Breast epithelium (tissue), 4 donors: Measurements from ENCODE around the gene SPATA12. TPM values are rescaled to one million over a fixed set of nuclear protein-coding genes. Genes with fewer than 3 reads are reported as not detected.

Experiments
- DNase-seq, 2 donors: peaks; one replicate each; pipeline ENCODE4 v3.0.0-alpha.2; 2019; ENCODE audit warnings: low spot score in 2 of 2
- H3K27ac ChIP-seq, 2 donors: fragments of 200-600 bp; sonication (generic) in 1 of 2; one replicate each; pipeline ENCODE4 v1.5.1; 2016 to 2019; ENCODE audit warnings: mild to moderate bottlenecking in 1 of 2
- H3K27me3 ChIP-seq, 2 donors: fragments of 200-600 bp; sonication (generic) in 1 of 2; one replicate each; pipeline versions ENCODE4 v1.5.1 to v1.6.0; 2017 to 2019; ENCODE audit warnings: control low read depth in 1 of 2, mild to moderate bottlenecking in 1 of 2
- H3K36me3 ChIP-seq: fragments of 200-600 bp; one replicate; pipeline ENCODE4 v1.5.1; 2019
- H3K4me1 ChIP-seq, 2 donors: fragments of 200-600 bp; sonication (generic); one replicate each; pipeline ENCODE4 v1.5.1; 2016 to 2019; ENCODE audit warnings: control low read depth in 1 of 2
- H3K4me3 ChIP-seq, 3 donors: fragments of 200-600 bp; sonication (generic); 1 replicate in 2 of 3; 2 replicates in 1 of 3; pipeline ENCODE4 v1.5.1; 2016 to 2019; ENCODE audit warnings: mild to moderate bottlenecking in 3 of 3, moderate library complexity in 2 of 3
- H3K9me3 ChIP-seq, 2 donors: fragments of 200-600 bp; sonication (generic) in 1 of 2; one replicate each; pipeline ENCODE4 v1.5.1; 2016 to 2019; ENCODE audit warnings: control low read depth in 1 of 2
- POLR2A ChIP-seq: fragments of 450-650 bp; IDR thresholded peaks from one replicate; pipeline ENCODE4 v1.6.1; 2016; ENCODE audit warnings: antibody characterized with exemption, mild to moderate bottlenecking, moderate library complexity
- POLR2AphosphoS5 ChIP-seq, 3 donors: sonication (generic); formaldehyde crosslinking; IDR thresholded peaks; one replicate each; pipeline ENCODE4 v1.6.1; 2017; ENCODE audit warnings: antibody characterized with exemption in 3 of 3
- intact Hi-C: fragments of 100-400 bp; cut with DNase I; formaldehyde crosslinking; loops from one replicate; pipeline ENCODE4 v1.15.1; 2023; ENCODE audit warnings: low total_unique reads
- total RNA-seq, 3 donors: library from RNA; depleted of rRNA; stranded (reverse); fragments of >200 nt; gene quantifications; one replicate each; pipeline ENCODE4 v1.1.0, GENCODE V29; 2016
- TF ChIP-seq, protein P1 (sequence below), 3 donors: fragments of 450-650 bp; IDR thresholded peaks; one replicate each; pipeline ENCODE4 v1.5.1; 2016 to 2017; ENCODE audit warnings: antibody characterized with exemption in 3 of 3, mild to moderate bottlenecking in 3 of 3, moderate library complexity in 3 of 3

SPATA12 gene
- total RNA-seq, 3 donors from 2014 or later = 0.29 TPM; not detected in 2

DNA sequence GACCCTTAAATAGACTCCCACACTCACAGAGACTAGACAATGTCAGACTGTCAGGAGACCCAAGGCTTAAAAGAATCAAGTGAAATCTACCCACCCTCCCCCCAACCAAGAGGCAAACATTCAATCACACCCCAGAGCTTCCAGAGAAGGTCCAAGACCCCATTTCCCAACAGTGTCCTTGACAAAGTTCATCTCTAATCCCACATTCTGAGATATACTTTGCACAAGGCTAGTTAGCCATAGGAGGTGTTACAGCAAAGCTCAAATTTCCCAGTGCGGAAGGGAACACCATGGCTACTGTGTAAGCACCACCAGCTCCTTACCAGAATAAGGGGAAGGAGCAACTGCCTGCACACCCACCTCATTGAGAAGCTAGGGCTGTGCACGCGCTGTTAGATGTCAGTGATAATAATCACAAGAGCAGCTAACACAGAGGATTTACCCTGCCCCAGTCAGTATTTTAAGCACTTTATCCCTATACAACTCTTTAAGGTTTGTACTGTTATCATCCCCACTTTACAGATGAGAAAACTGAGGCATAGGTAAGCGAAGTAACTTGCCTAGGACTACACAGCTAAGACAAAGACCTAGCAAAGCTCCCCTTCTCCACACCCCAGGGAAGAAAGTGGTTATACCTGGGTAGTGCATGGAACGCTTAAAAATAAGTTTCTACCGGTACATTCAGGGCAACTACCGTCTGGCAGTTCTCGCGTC is 17.3 kb downstream of the SPATA12 start:
- H3K4me1 ChIP-seq = no peaks in the 10 kb centered on the region
- H3K36me3 ChIP-seq = no peaks in the 10 kb centered on the region
- no peak for DNase-seq
- H3K27ac ChIP-seq = peak overlapping the region; percentile 76 to 78
- H3K9me3 ChIP-seq = no peaks in the 10 kb centered on the region
- TF ChIP-seq, protein P1, sequence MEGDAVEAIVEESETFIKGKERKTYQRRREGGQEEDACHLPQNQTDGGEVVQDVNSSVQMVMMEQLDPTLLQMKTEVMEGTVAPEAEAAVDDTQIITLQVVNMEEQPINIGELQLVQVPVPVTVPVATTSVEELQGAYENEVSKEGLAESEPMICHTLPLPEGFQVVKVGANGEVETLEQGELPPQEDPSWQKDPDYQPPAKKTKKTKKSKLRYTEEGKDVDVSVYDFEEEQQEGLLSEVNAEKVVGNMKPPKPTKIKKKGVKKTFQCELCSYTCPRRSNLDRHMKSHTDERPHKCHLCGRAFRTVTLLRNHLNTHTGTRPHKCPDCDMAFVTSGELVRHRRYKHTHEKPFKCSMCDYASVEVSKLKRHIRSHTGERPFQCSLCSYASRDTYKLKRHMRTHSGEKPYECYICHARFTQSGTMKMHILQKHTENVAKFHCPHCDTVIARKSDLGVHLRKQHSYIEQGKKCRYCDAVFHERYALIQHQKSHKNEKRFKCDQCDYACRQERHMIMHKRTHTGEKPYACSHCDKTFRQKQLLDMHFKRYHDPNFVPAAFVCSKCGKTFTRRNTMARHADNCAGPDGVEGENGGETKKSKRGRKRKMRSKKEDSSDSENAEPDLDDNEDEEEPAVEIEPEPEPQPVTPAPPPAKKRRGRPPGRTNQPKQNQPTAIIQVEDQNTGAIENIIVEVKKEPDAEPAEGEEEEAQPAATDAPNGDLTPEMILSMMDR (IDR thresholded peaks at IDR 0.05) = no peak
- no peak for TF ChIP-seq POLR2AphosphoS5 (IDR thresholded peaks at IDR 0.05)
- TF ChIP-seq POLR2A = no peak
- intact Hi-C loops = loop anchor here (10.0 kb wide), 1 partner anchor 63 kb away; no protein-coding TSS in a partner anchor
- H3K27me3 ChIP-seq = no peaks in the 10 kb centered on the region
- peak overlapping the region; percentile 84 to 86 (median 85) for H3K4me3 ChIP-seq

DNA sequence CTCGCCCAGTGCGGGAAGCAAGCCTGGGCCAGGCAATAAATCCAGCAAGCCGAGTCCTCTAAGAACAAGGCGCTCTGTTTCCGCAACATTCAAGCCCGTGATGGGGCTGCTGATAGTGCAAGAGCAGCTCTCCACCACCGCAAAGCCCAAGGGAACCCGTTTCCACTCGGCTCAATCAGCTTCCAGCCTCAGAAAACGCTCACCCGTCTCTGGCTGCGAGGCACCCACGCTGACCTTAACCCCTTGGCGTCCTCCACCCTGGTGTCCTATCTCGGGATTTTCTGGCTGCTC is 17.8 kb downstream of the SPATA12 start:
- Histone ChIP-seq H3K27ac (peak overlapping the region; percentile 76 to 78), H3K36me3 (no peaks in the 10 kb centered on the region), H3K27me3 (no peaks in the 10 kb centered on the region), H3K4me1 (no peaks in the 10 kb centered on the region), H3K9me3 (no peaks in the 10 kb centered on the region), H3K4me3 (peak overlapping the region; percentile 84 to 86 (median 85))
- TF ChIP-seq, protein P1 (IDR thresholded peaks at IDR 0.05) = no peak
- TF ChIP-seq POLR2AphosphoS5 (IDR thresholded peaks at IDR 0.05) = peak in 1 of 3 donors; percentile 39
- DNase-seq = peak; percentile 55 to 66
- intact Hi-C loops = loop anchor here (10.0 kb wide), 1 partner anchor 63 kb away; no protein-coding TSS in a partner anchor

DNA sequence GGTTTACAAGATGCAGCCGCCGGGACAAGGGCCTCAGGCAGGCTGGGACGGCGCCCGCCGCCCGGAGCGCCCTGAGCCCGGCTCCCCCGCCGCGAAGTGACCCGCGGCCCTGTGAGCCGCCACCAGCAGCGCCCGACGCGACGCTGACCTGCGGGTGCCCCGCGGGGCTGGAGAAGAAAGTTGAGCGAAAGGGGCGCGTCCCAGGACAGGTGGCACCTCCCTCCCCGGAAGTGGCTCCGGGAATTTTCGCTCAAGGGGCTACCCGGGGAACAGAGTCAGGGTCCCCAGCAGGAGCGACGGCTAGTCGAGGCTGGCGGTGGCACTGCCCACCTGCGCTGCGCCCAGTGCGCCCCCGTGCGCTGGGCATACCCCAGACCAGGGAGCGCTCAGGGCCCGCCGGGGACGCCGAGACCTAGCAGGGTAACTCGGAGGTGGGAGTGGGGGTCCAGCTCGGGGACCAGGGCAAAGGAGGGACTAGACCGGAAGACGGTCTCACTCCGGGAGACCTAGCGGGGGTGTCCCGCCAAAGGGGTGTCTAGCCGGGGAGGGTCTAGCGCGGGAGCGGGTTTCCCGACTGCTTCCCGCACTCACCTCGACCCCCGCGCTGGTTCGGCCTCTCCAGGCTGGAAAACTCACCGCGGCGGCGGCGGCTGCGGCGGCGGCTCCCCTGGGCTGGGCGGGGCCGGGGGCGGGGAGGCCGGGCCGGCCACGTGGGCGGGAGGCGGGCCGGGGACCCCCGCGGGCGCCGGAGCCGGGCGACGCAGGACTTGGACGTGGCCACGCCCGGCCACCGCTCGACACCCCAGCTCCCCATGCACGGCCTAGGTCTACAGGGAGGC is 18.4 kb downstream of the SPATA12 start:
- DNase-seq = peak; percentile 29 to 59
- no peaks in the 10 kb centered on the region for H3K4me1 ChIP-seq
- H3K27me3 ChIP-seq = no peaks in the 10 kb centered on the region
- TF ChIP-seq POLR2A = no peak
- TF ChIP-seq, protein P1 (IDR thresholded peaks at IDR 0.05) = no peak
- no peak for TF ChIP-seq POLR2AphosphoS5 (IDR thresholded peaks at IDR 0.05)
- H3K27ac ChIP-seq = peak overlapping the region; percentile 76 to 78
- H3K36me3 ChIP-seq = no peaks in the 10 kb centered on the region
- peak overlapping the region; percentile 84 to 86 (median 85) for H3K4me3 ChIP-seq
- no peaks in the 10 kb centered on the region for H3K9me3 ChIP-seq
- intact Hi-C loops = loop anchor here (10.0 kb wide), 1 partner anchor 64 kb away; no protein-coding TSS in a partner anchor

DNA sequence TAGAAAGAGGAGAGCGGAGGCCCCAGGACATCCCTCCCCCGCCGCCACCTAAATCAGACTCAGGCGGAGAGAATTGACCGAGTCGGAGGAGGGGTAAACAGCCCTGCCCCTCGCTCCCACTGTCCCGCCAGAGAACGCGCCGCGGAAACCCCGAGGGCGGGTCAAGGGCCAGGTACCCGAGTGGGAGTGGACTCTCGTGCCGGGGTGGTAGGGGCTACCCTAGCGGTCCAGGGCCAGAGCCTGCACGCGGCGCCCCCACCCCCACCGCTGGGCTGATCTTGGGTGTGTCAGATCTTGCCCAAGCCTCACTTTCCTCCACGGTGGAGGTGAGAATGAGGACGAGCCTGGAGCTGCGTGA is 19.0 kb downstream of the SPATA12 start:
- no peaks in the 10 kb centered on the region for H3K9me3 ChIP-seq
- peak in 1 of 2 donors; percentile 54 for DNase-seq
- peak overlapping the region; percentile 84 to 86 (median 85) for H3K4me3 ChIP-seq
- H3K4me1 ChIP-seq = no peaks in the 10 kb centered on the region
- no peaks in the 10 kb centered on the region for H3K27me3 ChIP-seq
- intact Hi-C loops = loop anchor here (10.0 kb wide), 1 partner anchor 65 kb away; no protein-coding TSS in a partner anchor
- TF ChIP-seq POLR2A = no peak
- TF ChIP-seq, protein P1 (IDR thresholded peaks at IDR 0.05) = no peak
- no peak for TF ChIP-seq POLR2AphosphoS5 (IDR thresholded peaks at IDR 0.05)
- peak overlapping the region; percentile 64 to 76 for H3K27ac ChIP-seq
- H3K36me3 ChIP-seq = no peaks in the 10 kb centered on the region

DNA sequence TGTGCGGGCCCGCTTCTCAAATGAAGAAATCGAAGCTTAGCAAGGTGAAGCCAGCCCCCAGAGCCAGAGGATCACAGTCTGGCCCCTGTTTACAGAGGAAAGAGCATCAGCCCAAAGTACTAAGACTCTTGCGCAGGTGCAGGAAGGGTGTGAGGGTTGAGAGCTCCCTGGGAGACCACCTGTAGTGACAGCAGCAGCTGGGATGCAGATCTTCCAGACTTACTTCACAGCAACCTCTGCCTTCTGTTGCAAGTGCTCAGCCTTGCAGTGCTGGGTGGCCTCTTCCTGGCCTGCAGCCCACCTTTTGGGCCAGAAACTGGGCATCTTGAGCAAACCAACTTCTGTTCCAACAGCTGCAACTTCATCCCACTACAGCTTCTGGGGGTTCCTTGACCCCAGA is 19.7 kb downstream of the SPATA12 start:
- no peak for TF ChIP-seq POLR2AphosphoS5 (IDR thresholded peaks at IDR 0.05)
- Histone ChIP-seq H3K4me3 (no peak overlapping the region), H3K27ac (no peak overlapping the region), H3K4me1 (no peaks in the 10 kb centered on the region), H3K36me3 (no peaks in the 10 kb centered on the region), H3K9me3 (no peaks in the 10 kb centered on the region), H3K27me3 (no peaks in the 10 kb centered on the region)
- intact Hi-C loops = no loop called here
- DNase-seq = no peak
